ENCODE data around the gene SMAD9. TPM values are rescaled to one million over a fixed set of nuclear protein-coding genes. Genes with fewer than 3 reads are reported as not detected.

SMAD9 gene
- polyA plus RNA-seq, 1 of the 3 experiments (the other 2 are of a cell fraction): 3.1 TPM

DNA sequence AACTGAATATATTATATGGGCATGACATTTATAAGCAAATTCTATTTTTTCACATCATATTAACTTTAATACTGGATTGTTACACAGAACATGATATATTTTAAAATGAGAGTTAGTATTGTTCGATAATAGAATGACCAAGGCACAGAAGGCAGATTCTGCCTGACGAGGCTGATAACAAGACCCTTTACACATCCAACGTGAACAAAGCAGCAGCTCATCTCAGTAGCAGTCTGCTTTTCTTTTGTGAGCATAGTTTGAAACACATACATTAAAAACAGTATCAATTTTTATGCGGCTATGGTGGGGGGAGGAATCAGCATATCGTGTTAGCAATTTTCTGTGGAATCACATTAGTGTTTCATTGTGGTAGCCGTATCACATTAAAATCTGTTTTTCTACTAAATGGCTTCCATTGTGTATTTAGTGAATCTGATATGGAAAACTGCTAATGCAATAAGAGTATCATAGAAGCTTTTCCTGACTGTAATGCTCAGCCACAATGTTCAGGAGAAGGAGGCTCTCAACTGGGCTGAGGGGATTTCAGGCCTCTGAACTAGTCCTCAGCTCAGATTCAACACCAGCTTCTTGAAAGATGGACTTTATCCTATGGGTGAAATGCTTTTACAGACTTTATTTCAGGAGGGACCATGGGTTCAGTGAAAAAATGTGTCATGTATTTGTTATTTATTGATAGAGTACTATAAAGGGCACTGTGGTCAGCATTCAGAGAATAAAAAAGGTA is 4.0 kb downstream of the SMAD9 start (continued):
- peak; percentile 57; the same call in 1 of the 2 replicates for TF ChIP-seq RCOR1 (IDR thresholded peaks at IDR 0.05; ENCODE audit: low read length)

DNA sequence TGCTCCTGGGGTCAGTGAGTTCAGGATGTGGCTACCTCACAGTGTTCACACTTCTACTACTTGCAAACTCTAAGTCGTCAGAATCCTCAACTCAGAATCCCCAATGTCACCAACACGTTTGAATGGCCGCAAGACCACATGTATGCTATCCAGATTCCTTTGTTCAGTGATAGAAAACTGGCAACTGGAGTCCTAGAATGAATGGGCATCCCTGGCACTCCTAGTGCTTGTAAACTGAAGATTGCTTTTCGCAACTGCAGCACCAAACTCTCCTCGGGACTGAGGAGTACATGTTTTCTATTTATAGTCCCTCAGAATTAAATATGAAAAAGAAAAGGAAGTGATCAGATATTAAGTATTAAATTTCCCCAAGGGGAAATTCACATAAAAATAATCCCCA is 4.9 kb downstream of the SMAD9 start:
- Histone ChIP-seq H3K27ac (ENCODE audit: low read depth in 2 of 2, low read length in 1 of 2) (peak overlapping the region; percentile 84 to 96), H3K9ac (peak overlapping the region; percentile 83; the same call in 1 of the 2 replicates), H2AFZ (ENCODE audit: low read depth) (no peak overlapping the region), H3K9me2 (no peaks in the 10 kb centered on the region), H3K4me3 (ENCODE audit: low read depth in 2 of 2, low read length in 1 of 2) (no peak overlapping the region), H3K4me2 (peak overlapping the region; percentile 83), H3F3A (replicated peaks; ENCODE audit: insufficient read depth) (peaks cover 13% of the 10 kb centered on the region), H3K4me1 (ENCODE audit: control insufficient read depth in 1 of 2, insufficient read depth in 2 of 2, low read depth in 1 of 2, low read length in 1 of 2) (peaks cover 39 to 42% of the 10 kb centered on the region in 2 experiments; a peak in 3 of 4 replicates), H3K79me2 (ENCODE audit: insufficient read depth) (peaks cover 88% of the 10 kb centered on the region), H4K20me1 (ENCODE audit: insufficient read depth) (no peaks in the 10 kb centered on the region), H3K9me3 (no peaks in the 10 kb centered on the region), H3K27me3 (ENCODE audit: insufficient read depth) (no peaks in the 10 kb centered on the region), H3K36me3 (replicated peaks in 1 of 2; ENCODE audit: control insufficient read depth in 1 of 2, insufficient read depth in 2 of 2, low read length in 1 of 2) (no peaks in the 10 kb centered on the region)
- ChIA-PET POLR2A (interaction anchor here (0.6 to 1.2 kb wide), 2 partner anchors 85 to 142 kb away, joined by 3 to 5 read pairs; partner anchors contain the start of gene ALG5), CTCF (interaction anchor here (0.9 to 2.4 kb wide), 4 partner anchors 43 to 84 kb away, joined by 3 to 8 read pairs (median 3); partner anchors contain the start of gene ALG5)
- TF ChIP-seq RCOR1 (IDR thresholded peaks at IDR 0.05; ENCODE audit: low read length): no peak
- TF ChIP-seq POLR2AphosphoS5 (IDR thresholded peaks at IDR 0.05; ENCODE audit: low read depth, low read length): no peak
- TF ChIP-seq, protein P1, sequence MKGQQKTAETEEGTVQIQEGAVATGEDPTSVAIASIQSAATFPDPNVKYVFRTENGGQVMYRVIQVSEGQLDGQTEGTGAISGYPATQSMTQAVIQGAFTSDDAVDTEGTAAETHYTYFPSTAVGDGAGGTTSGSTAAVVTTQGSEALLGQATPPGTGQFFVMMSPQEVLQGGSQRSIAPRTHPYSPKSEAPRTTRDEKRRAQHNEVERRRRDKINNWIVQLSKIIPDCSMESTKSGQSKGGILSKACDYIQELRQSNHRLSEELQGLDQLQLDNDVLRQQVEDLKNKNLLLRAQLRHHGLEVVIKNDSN (IDR thresholded peaks at IDR 0.05; ENCODE audit: borderline replicate concordance, low read depth): no peak
- TF ChIP-seq TEAD4 (IDR thresholded peaks at IDR 0.05; ENCODE audit: borderline replicate concordance, insufficient read depth): no peak
- TF ChIP-seq, protein P2, sequence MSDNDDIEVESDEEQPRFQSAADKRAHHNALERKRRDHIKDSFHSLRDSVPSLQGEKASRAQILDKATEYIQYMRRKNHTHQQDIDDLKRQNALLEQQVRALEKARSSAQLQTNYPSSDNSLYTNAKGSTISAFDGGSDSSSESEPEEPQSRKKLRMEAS (IDR thresholded peaks at IDR 0.05; ENCODE audit: low read depth): no peak
- TF ChIP-seq SMC3 (IDR thresholded peaks at IDR 0.05; ENCODE audit: low read depth, low read length): no peak
- TF ChIP-seq FOSL2 (IDR thresholded peaks at IDR 0.05; ENCODE audit: borderline replicate concordance, low read depth): no peak
- peak; percentile 33 for DNase-seq
- WGBS (ENCODE audit: low lambda C conversion rate): 49% methylated on average over 5 of the region's 5 CpGs

DNA sequence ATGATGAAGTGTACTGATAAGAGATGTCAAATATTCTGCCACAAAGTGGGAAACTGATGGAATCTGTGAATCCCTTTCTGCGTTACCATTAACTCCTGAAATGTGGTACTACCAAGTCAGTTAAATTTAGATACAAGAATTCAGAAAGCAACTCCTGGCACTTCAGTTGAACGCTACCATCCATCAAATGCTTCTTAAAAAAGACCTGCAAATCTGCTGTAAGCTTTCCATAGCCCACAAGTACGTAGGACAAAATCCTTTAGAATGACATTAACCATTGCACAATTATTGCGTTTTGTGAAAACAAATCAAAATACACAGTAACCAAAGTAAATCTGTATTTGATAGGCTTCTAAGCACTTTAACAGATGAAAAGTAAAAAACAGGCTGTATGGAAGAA is 5.4 kb downstream of the SMAD9 start:
- Histone ChIP-seq H3K79me2 (ENCODE audit: insufficient read depth) (peaks cover 92% of the 10 kb centered on the region), H3K27ac (ENCODE audit: low read depth in 2 of 2, low read length in 1 of 2) (peak overlapping the region; percentile 84 to 96; a peak in 3 of 4 replicates), H3K4me2 (peak overlapping the region; percentile 83; the same call in 1 of the 2 replicates), H2AFZ (ENCODE audit: low read depth) (no peak overlapping the region), H3K9me3 (no peaks in the 10 kb centered on the region), H3K9ac (no peak overlapping the region), H3K4me3 (ENCODE audit: low read depth in 2 of 2, low read length in 1 of 2) (no peak overlapping the region), H3F3A (replicated peaks; ENCODE audit: insufficient read depth) (peaks cover 13% of the 10 kb centered on the region), H3K9me2 (no peaks in the 10 kb centered on the region), H4K20me1 (ENCODE audit: insufficient read depth) (no peaks in the 10 kb centered on the region), H3K27me3 (ENCODE audit: insufficient read depth) (no peaks in the 10 kb centered on the region), H3K4me1 (ENCODE audit: control insufficient read depth in 1 of 2, insufficient read depth in 2 of 2, low read depth in 1 of 2, low read length in 1 of 2) (peaks cover 39 to 42% of the 10 kb centered on the region in 2 experiments; a peak in 3 of 4 replicates), H3K36me3 (replicated peaks in 1 of 2; ENCODE audit: control insufficient read depth in 1 of 2, insufficient read depth in 2 of 2, low read length in 1 of 2) (no peaks in the 10 kb centered on the region)
- no peak for DNase-seq
- ChIA-PET POLR2A (no interaction called here), CTCF (interaction anchor here (0.9 to 2.4 kb wide), 3 partner anchors 43 to 85 kb away, joined by 3 to 8 read pairs (median 3); partner anchors contain the start of gene ALG5)
- 88% methylated on average over 4 of the region's 4 CpGs for WGBS (ENCODE audit: low lambda C conversion rate)
- TF ChIP-seq RXRA (IDR thresholded peaks at IDR 0.05; ENCODE audit: borderline replicate concordance, low read depth) (no peak), NRF1 (IDR thresholded peaks at IDR 0.05; ENCODE audit: low read depth, low read length) (no peak), MXI1 (IDR thresholded peaks at IDR 0.05; ENCODE audit: low read depth, low read length) (no peak), ELF1 (IDR thresholded peaks at IDR 0.05) (no peak), GATA2 (CRISPR knock-in tag; IDR thresholded peaks at IDR 0.05) (no peak), JUND (IDR thresholded peaks at IDR 0.05) (no peak), CHD2 (IDR thresholded peaks at IDR 0.05; ENCODE audit: low read length, partially characterized antibody) (no peak)
- TF ChIP-seq, protein P3, sequence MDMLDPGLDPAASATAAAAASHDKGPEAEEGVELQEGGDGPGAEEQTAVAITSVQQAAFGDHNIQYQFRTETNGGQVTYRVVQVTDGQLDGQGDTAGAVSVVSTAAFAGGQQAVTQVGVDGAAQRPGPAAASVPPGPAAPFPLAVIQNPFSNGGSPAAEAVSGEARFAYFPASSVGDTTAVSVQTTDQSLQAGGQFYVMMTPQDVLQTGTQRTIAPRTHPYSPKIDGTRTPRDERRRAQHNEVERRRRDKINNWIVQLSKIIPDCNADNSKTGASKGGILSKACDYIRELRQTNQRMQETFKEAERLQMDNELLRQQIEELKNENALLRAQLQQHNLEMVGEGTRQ (IDR thresholded peaks at IDR 0.05; ENCODE audit: borderline replicate concordance, low read depth, low read length): no peak
- TF ChIP-seq, protein P4, sequence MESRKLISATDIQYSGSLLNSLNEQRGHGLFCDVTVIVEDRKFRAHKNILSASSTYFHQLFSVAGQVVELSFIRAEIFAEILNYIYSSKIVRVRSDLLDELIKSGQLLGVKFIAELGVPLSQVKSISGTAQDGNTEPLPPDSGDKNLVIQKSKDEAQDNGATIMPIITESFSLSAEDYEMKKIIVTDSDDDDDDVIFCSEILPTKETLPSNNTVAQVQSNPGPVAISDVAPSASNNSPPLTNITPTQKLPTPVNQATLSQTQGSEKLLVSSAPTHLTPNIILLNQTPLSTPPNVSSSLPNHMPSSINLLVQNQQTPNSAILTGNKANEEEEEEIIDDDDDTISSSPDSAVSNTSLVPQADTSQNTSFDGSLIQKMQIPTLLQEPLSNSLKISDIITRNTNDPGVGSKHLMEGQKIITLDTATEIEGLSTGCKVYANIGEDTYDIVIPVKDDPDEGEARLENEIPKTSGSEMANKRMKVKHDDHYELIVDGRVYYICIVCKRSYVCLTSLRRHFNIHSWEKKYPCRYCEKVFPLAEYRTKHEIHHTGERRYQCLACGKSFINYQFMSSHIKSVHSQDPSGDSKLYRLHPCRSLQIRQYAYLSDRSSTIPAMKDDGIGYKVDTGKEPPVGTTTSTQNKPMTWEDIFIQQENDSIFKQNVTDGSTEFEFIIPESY (IDR thresholded peaks at IDR 0.05; ENCODE audit: borderline replicate concordance, low read depth): no peak
- TF ChIP-seq, protein P5, sequence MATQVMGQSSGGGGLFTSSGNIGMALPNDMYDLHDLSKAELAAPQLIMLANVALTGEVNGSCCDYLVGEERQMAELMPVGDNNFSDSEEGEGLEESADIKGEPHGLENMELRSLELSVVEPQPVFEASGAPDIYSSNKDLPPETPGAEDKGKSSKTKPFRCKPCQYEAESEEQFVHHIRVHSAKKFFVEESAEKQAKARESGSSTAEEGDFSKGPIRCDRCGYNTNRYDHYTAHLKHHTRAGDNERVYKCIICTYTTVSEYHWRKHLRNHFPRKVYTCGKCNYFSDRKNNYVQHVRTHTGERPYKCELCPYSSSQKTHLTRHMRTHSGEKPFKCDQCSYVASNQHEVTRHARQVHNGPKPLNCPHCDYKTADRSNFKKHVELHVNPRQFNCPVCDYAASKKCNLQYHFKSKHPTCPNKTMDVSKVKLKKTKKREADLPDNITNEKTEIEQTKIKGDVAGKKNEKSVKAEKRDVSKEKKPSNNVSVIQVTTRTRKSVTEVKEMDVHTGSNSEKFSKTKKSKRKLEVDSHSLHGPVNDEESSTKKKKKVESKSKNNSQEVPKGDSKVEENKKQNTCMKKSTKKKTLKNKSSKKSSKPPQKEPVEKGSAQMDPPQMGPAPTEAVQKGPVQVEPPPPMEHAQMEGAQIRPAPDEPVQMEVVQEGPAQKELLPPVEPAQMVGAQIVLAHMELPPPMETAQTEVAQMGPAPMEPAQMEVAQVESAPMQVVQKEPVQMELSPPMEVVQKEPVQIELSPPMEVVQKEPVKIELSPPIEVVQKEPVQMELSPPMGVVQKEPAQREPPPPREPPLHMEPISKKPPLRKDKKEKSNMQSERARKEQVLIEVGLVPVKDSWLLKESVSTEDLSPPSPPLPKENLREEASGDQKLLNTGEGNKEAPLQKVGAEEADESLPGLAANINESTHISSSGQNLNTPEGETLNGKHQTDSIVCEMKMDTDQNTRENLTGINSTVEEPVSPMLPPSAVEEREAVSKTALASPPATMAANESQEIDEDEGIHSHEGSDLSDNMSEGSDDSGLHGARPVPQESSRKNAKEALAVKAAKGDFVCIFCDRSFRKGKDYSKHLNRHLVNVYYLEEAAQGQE (IDR thresholded peaks at IDR 0.05; ENCODE audit: low read depth, low read length): no peak
